ENCODE measurements around the gene ETS1.

ETS1 gene

GRCh38 chr11:128422576-128423370, 164.6 kb downstream of the ETS1 start:
- DNase-seq: no peak

GRCh38 chr11:128421577-128422330, 165.6 kb downstream of the ETS1 start:
- DNase-seq: peak; percentile 82

- DNase-seq: peak; percentile 82
These were observed 166.4 kb downstream of the ETS1 start for GRCh38 chr11:128420951-128421350.

- DNase-seq: peak; percentile 28
These were observed 167.1 kb downstream of the ETS1 start for GRCh38 chr11:128420265-128420664.

- DNase-seq: no peak
These were observed 168.2 kb downstream of the ETS1 start for GRCh38 chr11:128419012-128419767.

GRCh38 chr11:128417607-128418324, 169.6 kb downstream of the ETS1 start:
- DNase-seq: peak; percentile 94

- DNase-seq: no peak
These were observed 170.4 kb downstream of the ETS1 start for GRCh38 chr11:128416976-128417375.

GRCh38 chr11:128415539-128415938, 171.8 kb downstream of the ETS1 start:
- DNase-seq: peak; percentile 47

GRCh38 chr11:128412847-128413791, 174.2 kb downstream of the ETS1 start:
- DNase-seq: peak; percentile 35

GRCh38 chr11:128411812-128412211, 175.5 kb downstream of the ETS1 start:
- no peak for DNase-seq

GRCh38 chr11:128411150-128411549, 176.2 kb downstream of the ETS1 start:
- DNase-seq: no peak

GRCh38 chr11:128409476-128409875, 177.9 kb downstream of the ETS1 start:
- peak; percentile 96 for DNase-seq

Data from fibroblast of skin of right biceps (primary cell).